CD1c-positive myeloid dendritic cell (primary cell): Measurements from ENCODE around the gene ANO6.
"Not testable (repeated sequence)": the region's sequence is repeated elsewhere in the genome, so short reads cannot be mapped to it uniquely, and the experiment has no call there.

Experiments used
- DNase-seq: peaks from one replicate; pipeline ENCODE4 v3.0.0-alpha.2; 2016; ENCODE audit errors: extremely low spot score

ANO6 gene

GRCh38 chr12:45342848-45343247, 127.0 kb downstream of the ANO6 start:
- DNase-seq: no peak

GRCh38 chr12:45343269-45344051, 127.6 kb downstream of the ANO6 start:
- no peak for DNase-seq

- no peak for DNase-seq
Observed at GRCh38 chr12:45348311-45348710, 132.4 kb downstream of the ANO6 start.

DNA sequence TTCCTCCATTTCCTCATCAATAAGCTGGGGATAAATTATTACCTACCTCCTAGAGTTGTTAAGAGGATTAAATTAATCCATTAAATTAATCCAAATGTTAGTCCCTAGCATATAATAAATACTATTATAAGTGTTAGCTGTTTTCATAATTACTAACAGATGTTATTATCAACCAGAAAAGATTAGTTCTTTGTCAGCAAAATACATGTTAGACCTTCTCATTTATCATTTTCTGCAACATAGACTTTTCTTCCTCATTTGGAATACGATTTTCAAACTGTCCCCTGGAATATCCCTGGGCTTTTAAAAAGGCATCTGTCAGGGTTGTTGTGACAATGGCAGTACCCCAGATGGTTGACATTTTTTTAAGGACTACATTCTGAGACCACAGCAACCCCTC, 133.1 kb downstream of the ANO6 start:
- no peak for DNase-seq

- DNase-seq: no peak
Observed at GRCh38 chr12:45349916-45350315, 134.0 kb downstream of the ANO6 start.

GRCh38 chr12:45350861-45351260, 135.0 kb downstream of the ANO6 start:
- no peak for DNase-seq

- no peak for DNase-seq
Observed at GRCh38 chr12:45351921-45352670, 136.2 kb downstream of the ANO6 start.

DNA sequence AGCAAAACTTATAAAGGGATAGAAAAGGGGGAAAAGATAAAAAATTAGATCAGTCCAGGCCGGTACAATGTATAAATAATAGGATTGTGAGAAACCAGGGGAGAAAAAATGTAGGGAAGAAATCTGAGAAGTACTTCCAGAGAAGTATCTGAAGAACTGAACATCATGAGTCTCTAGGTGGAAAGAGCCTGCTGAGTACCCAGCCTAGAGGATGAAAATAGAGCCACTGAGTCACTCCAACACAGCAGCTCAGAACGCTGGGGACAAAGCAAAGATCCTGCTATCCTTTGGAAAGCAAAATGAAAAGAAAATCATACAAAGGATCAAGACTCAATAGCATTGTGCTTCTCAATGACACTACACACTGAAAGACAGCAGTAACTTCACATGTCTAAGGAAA, 138.0 kb downstream of the ANO6 start:
- no peak for DNase-seq

DNA sequence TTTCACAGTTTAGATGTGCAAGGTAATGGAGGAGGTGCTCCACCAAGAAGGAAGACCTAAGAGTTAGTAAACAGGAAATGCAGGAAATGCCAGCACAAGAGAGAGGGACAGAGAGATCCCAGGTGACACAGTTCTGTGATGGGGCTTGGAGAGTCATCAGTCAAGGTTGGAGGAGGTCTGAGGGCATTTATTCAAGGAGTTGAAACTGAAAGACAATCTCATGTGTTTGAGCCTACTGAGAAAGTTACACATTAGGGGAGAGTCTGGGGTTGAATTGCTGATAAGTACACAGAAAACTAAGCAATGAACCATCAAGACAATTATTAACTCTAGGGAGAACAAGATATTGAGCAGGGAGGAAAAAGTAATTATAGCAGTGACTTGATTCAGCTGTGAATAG, 138.5 kb downstream of the ANO6 start:
- no peak for DNase-seq

- DNase-seq: no peak
Observed at GRCh38 chr12:45355730-45356129, 139.8 kb downstream of the ANO6 start.

DNA sequence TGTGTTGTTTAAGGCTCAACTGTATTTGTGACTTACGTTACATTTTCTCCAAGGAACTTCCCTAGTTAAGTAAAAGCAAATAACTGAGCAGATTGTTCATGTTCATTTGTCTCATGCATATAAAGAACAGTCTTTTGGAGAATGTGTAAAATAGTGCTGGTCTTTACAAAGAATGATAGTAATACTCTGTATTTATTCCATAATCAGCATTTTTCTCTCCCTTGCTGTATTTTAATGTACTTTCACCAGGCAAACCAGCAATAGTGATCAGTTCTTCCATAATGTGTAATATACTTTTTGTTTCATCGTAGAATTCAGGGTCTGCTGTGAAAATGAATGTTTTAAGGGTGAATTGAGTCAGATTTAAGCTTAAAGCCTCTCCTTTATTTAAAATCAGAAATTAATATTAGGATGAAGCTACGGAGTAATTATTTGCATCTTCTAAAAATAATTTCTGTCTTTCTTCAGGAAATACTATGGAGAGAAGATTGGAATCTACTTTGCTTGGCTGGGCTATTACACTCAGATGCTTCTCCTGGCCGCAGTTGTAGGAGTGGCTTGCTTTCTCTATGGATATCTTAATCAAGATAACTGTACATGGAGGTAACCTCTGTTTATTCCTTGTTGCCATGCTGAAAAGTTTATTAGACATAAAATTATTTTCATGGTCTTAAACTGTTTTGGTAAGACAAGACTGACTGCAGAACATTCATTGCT, 141.1 kb downstream of the ANO6 start:
- DNase-seq: no peak

- no peak for DNase-seq
Observed at GRCh38 chr12:45357539-45358417, 141.9 kb downstream of the ANO6 start.

DNA sequence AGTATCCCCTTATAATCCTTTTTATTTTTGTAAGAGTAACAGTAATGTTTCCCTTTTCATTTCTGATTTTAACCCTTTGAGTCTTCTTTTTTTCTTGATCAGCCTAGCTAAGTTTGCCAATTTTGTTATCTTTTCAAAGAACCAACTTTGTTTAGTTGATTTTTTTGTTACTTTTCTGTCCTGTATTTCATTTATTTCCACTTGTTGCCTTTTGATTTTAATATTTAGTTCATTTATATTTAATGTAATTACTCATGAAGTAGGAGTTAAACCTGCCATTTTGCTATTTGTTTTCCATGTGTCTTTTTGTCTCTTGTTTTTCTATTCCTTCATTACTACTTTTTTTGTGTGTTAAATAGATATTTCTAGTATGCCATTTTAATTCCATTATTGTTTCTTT, 146.4 kb downstream of the ANO6 start:
- DNase-seq: no peak

DNA sequence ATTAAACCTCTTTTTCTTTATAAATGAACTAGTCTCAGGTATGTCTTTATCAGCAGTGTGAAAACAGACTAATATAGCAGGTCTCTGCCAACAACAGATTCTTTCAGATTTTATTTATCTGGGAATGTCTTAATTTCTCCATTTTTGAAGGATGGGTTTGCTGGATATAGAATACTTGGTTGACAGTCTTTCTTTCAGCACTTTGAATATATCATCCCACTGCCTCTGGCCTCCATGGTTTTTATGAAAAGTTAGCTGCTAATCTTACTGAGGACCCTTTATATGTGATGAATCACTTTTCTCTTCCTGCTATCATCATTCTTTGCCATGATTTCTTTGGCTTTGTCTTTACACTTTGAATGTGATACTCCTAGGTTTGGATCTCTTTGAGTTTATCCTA, 148.0 kb downstream of the ANO6 start:
- DNase-seq: no peak

DNA sequence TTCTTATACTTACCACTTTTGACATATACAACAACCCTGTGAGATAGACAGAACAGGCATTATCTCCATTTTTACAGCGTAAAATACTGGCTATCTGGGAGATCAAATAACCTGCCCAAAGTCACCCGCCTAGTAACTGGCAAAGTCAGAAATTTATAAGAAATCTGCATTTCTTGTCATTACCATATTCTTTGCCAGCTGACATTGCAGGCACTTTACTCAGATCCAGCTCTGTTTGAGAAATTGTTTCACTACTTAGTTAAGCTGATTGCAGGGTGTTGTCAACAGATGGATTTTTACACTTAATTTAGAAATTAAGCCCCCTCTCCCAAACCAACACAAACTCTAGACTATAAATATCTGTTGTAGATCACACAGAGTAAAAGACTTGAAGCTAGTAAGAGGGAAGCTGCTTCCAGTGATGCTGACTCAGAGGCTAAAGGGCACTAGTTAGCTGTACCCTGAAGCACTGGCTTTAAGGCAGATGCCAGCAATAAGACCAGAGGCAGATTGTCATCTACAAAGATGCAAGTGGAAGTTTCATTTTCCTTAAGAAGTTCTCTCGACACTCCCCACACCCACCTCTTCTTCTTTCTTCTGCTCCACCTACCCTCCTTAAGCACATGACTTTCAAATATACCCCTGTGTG, 153.1 kb downstream of the ANO6 start:
- no peak for DNase-seq

DNA sequence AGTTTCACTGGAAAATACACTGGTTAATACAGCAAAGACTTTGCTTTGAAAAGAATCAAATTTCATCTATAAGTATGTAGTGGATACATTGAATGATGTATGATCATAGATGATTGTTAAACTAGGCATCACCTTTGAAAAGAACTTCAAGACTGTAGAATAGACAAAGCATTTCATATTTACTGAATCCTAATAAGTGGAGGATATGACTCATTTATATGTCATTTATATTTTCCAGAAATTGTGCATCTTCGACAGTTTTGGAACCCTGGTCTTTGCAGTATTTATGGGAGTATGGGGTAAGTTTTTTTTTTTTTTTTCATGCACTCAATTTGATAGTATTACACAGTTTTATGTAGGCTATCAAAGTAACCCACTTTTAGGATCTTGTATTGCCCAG, 161.9 kb downstream of the ANO6 start:
- DNase-seq: no peak

DNA sequence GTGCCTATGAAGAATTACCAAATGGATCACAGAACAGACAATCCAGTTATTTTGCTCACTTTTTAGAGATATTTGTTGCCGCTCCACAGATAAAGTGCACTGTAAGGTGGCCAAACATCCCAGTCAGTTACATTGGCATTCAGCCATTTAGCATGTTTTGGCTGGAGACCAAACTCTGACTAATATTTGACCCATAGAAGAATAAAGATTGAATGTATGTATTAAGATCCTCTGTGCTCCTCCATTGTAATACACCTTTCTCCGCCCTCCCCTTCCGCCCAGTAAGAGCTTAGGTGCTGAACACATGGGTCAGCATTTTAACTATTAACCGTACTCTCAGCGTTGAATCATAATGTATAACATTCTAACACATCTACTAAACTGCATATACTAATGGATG, 163.4 kb downstream of the ANO6 start:
- DNase-seq: no peak

DNA sequence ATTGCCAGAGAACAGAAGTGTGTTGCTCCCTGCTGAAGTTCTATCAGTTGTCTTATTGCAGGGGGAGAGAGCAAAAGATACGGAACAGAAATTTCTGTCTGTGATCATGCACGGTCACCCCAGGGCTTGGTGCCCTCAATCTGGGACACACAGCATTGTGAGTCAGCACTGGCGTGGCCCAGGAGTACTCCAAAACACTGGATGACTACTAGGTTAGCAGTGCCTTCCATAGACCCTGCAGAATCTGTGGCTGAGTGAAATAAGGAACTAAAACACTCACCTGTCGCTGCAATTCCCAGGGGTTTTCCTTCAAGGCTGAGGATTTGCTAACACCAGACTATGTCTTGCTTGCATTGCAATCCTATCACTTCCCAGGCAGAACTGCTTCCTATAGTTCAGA, 165.5 kb downstream of the ANO6 start:
- no peak for DNase-seq

GRCh38 chr12:45388545-45388944, 172.7 kb downstream of the ANO6 start:
- DNase-seq: no peak

GRCh38 chr12:45389426-45389825, 173.5 kb downstream of the ANO6 start:
- no peak for DNase-seq

GRCh38 chr12:45397499-45397898, 181.6 kb downstream of the ANO6 start:
- DNase-seq: not testable (repeated sequence)
